NB4 (cell line): ENCODE results near the gene PACS1.

Experiments
- POLR2A ChIP-seq: IDR thresholded peaks from 2 replicates; pipeline ENCODE4 v1.6.1; 2011; ENCODE audit warnings: mild to moderate bottlenecking; ENCODE audit not compliant: insufficient read length; ENCODE audit errors: extremely low read depth
- TF ChIP-seq, protein P1 (sequence below): IDR thresholded peaks from one replicate; pipeline ENCODE4 v1.5.1; 2012; ENCODE audit warnings: low read depth, low read length

DNA sequence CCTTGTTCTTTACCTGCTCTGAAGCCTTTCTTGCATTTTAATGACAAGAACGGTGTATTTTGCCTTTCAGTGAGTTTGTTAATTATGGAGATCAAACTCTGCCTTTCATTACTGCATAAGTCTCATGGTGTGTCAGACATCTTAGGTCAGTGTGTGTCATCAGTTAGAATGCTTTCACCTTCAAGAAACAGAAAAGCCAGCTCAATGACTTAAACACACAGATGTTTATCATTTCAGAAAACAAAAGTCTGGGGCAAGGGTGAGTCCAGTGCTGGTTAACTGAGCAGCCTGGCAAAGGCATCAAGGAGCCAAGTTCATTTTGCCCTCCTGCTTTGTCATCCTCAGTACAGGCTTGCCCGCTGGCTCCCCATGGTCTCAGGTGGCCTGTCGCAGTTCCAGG lies 54.5 kb downstream of the PACS1 start:
- TF ChIP-seq, protein P1, sequence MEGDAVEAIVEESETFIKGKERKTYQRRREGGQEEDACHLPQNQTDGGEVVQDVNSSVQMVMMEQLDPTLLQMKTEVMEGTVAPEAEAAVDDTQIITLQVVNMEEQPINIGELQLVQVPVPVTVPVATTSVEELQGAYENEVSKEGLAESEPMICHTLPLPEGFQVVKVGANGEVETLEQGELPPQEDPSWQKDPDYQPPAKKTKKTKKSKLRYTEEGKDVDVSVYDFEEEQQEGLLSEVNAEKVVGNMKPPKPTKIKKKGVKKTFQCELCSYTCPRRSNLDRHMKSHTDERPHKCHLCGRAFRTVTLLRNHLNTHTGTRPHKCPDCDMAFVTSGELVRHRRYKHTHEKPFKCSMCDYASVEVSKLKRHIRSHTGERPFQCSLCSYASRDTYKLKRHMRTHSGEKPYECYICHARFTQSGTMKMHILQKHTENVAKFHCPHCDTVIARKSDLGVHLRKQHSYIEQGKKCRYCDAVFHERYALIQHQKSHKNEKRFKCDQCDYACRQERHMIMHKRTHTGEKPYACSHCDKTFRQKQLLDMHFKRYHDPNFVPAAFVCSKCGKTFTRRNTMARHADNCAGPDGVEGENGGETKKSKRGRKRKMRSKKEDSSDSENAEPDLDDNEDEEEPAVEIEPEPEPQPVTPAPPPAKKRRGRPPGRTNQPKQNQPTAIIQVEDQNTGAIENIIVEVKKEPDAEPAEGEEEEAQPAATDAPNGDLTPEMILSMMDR: no peak
- TF ChIP-seq POLR2A: no peak
